GM20000 (cell line): ENCODE measurements around the gene CDH22.

ENCODE experiments used
- DNase-seq: peaks from one replicate; pipeline ENCODE4 v3.0.0; 2012; ENCODE audit warnings: low spot score
- CTCF ChIP-seq: IDR thresholded peaks from 2 replicates; pipeline ENCODE4 v1.5.1; 2012; ENCODE audit warnings: mild to moderate bottlenecking, control low read depth; ENCODE audit errors: extremely low read depth, missing control alignments

CDH22 gene

GRCh38 chr20:46259260-46259859 lies 48.9 kb downstream of the CDH22 start:
- DNase-seq: no peak
- TF ChIP-seq CTCF: no peak

- TF ChIP-seq CTCF: no peak
- DNase-seq: no peak
These were observed 50.4 kb downstream of the CDH22 start for GRCh38 chr20:46257887-46258286.

GRCh38 chr20:46256293-46256692 lies 52.0 kb downstream of the CDH22 start:
- DNase-seq: no peak

GRCh38 chr20:46255440-46256104 lies 52.7 kb downstream of the CDH22 start:
- DNase-seq: no peak
- TF ChIP-seq CTCF: no peak

More at GRCh38 chr20:46256293-46256692, 52.0 kb downstream of the CDH22 start:
- TF ChIP-seq CTCF: no peak

GRCh38 chr20:46253391-46253790 lies 54.9 kb downstream of the CDH22 start:
- no peak for TF ChIP-seq CTCF
- no peak for DNase-seq

- no peak for DNase-seq
- TF ChIP-seq CTCF: no peak
These were observed 55.8 kb downstream of the CDH22 start for GRCh38 chr20:46252352-46253091.

GRCh38 chr20:46251211-46251673 lies 57.1 kb downstream of the CDH22 start:
- DNase-seq: no peak
- TF ChIP-seq CTCF: no peak
